HL-60 (cell line): ENCODE measurements around the gene AMN1.

ENCODE experiments used
- CTCF ChIP-seq: IDR thresholded peaks from one replicate; pipeline ENCODE4 v1.5.1; 2011; ENCODE audit warnings: low read length, control low read depth, inconsistent platforms; ENCODE audit not compliant: insufficient read depth
- GABPA ChIP-seq: IDR thresholded peaks from 2 replicates; pipeline ENCODE4 v1.6.1; 2012; ENCODE audit warnings: low read depth
- POLR2AphosphoS5 ChIP-seq: IDR thresholded peaks from 2 replicates; pipeline ENCODE4 v1.6.1; 2012; ENCODE audit warnings: low read depth
- SPI1 ChIP-seq: IDR thresholded peaks from 2 replicates; pipeline ENCODE4 v1.6.1; 2012; ENCODE audit warnings: low read depth, mild to moderate bottlenecking, borderline replicate concordance

GRCh38 chr12:31752450-31752849 lies 23.6 kb upstream of the AMN1 start:
- TF ChIP-seq POLR2AphosphoS5, result no peak
- no peak for TF ChIP-seq CTCF
- TF ChIP-seq SPI1, result no peak
- no peak for TF ChIP-seq GABPA
